Measurements from ENCODE around the gene HABP4.

Gene HABP4

DNA sequence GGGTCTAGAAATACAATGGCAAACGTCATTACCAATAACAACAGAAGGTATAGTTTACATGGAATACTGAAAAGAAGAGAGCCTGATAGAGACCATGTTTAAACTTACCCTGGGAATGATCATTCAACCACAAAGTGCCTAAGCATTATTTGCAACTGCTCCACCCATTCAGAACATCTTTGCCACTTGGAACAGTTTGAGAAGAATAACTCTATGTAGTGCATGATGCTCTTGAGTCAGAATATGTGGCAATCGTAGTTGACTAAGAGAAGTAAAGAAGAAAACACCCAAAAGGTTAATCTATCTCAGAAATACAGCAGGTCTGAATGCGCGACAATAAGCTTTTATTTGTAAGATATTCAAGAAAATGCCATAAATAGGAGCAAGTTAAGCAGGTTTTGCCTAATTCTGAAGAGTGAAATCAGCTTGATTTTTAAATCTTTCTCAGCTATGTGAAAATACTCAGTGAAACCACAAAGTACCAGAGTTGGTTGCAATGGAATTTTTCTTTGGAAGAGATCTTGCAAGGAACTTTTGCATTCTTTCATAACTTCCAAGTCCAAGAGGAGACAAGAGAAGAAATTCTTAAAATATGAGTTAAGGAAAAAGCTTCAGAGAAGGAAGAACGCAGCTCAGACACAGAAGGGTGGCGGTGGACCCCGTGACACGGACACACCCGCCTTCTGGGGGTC is 64.3 kb downstream of the HABP4 start:
- H3K27ac ChIP-seq, result no peak overlapping the region
- TF ChIP-seq, protein P1, sequence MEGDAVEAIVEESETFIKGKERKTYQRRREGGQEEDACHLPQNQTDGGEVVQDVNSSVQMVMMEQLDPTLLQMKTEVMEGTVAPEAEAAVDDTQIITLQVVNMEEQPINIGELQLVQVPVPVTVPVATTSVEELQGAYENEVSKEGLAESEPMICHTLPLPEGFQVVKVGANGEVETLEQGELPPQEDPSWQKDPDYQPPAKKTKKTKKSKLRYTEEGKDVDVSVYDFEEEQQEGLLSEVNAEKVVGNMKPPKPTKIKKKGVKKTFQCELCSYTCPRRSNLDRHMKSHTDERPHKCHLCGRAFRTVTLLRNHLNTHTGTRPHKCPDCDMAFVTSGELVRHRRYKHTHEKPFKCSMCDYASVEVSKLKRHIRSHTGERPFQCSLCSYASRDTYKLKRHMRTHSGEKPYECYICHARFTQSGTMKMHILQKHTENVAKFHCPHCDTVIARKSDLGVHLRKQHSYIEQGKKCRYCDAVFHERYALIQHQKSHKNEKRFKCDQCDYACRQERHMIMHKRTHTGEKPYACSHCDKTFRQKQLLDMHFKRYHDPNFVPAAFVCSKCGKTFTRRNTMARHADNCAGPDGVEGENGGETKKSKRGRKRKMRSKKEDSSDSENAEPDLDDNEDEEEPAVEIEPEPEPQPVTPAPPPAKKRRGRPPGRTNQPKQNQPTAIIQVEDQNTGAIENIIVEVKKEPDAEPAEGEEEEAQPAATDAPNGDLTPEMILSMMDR (conservative IDR thresholded peaks at IDR 0.05), result no peak
- no peak for TF ChIP-seq ZFX (IDR thresholded peaks at IDR 0.05)

- H3K27ac ChIP-seq, result no peak overlapping the region
- no peak for TF ChIP-seq ZFX (IDR thresholded peaks at IDR 0.05)
- TF ChIP-seq, protein P1 (conservative IDR thresholded peaks at IDR 0.05), result no peak
Observed at GRCh38 chr9:96514800-96515158, 64.8 kb downstream of the HABP4 start.

- no peak for TF ChIP-seq ZFX (IDR thresholded peaks at IDR 0.05)
Observed at GRCh38 chr9:96515621-96516470, 65.9 kb downstream of the HABP4 start.

DNA sequence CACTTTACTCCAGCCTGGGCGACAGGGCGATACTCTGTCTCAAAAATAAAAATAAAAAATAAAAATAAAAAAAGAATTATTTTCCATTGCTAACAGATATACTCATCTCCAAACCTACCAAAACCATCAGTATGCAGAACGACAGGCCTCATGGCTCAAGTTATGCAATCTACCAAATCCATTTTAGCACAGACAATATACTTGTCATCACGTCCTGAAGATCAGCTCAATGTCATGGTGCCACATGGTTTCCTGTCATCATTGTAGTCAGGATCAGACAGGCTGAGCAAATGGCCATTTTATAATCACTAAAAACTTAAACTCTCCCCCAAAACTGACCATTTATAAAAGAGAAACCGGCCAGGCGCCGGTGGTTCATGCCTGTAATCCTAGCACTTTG is 69.1 kb downstream of the HABP4 start:
- TF ChIP-seq, protein P1 (conservative IDR thresholded peaks at IDR 0.05), result no peak
- TF ChIP-seq ZFX (IDR thresholded peaks at IDR 0.05), result no peak
- no peak overlapping the region for H3K27ac ChIP-seq

More at GRCh38 chr9:96515621-96516470, 65.9 kb downstream of the HABP4 start:
- no peak overlapping the region for H3K27ac ChIP-seq

- TF ChIP-seq ZFX (IDR thresholded peaks at IDR 0.05), result no peak
- TF ChIP-seq, protein P1 (conservative IDR thresholded peaks at IDR 0.05), result no peak
- H3K27ac ChIP-seq, result no peak overlapping the region
Observed at GRCh38 chr9:96519787-96520186, 69.8 kb downstream of the HABP4 start.

DNA sequence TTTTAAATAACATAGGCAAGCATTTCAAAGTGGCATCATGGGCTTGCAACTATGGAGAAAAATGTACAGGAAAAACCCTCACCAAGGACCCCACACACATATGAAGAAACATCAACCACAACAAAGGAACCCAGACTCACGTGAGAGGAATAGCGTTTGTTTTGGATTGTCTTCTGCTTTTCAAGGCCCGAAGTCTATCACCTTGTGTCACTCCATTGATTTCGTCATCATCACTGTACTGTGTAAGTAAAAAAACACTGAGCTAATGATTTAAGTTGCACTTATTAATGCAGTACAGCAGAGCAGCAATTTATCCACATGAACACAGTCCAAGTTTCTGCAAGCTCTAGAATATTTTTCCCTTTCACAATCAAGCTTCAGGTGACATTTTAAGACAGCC is 72.4 kb downstream of the HABP4 start:
- H3K27ac ChIP-seq, result no peak overlapping the region
- TF ChIP-seq ZFX (IDR thresholded peaks at IDR 0.05), result no peak
- TF ChIP-seq, protein P1 (conservative IDR thresholded peaks at IDR 0.05), result no peak

DNA sequence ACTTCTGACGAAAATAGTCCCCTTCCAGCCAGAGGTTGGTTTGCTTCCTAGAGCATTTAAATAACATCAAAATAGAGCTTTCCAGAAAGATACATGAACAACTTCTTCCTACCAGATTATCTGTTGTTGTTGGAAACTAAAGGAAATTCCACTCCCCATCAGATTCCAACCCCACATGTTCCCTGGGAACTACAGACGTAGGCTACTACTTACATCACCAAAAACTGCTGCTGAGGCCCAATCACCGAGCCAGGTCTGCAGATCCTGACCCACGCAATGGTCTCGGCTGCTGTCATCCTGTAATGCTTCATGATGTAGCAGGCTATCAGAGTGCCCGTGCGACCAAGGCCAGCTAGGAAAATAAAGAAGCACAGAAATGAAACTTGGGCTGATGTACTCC is 73.4 kb downstream of the HABP4 start:
- no peak overlapping the region for H3K27ac ChIP-seq

More for the DNA sequence above, 73.4 kb downstream of the HABP4 start:
- TF ChIP-seq, protein P1 (conservative IDR thresholded peaks at IDR 0.05), result no peak
- TF ChIP-seq ZFX (IDR thresholded peaks at IDR 0.05), result no peak

Measured in C4-2B (cell line).